ENCODE results near the gene DENND10.
"Not testable (repeated sequence)": the region's sequence is repeated elsewhere in the genome, so short reads cannot be mapped to it uniquely, and the experiment has no call there.

- not testable (repeated sequence) for TF ChIP-seq POLR2A, CTCF (IDR thresholded peaks at IDR 0.05)
Observed at GRCh38 chr10:119180850-119181400, 77.0 kb downstream of the DENND10 start.
